Astrocyte (in vitro differentiated cells and primary cell): ENCODE data around the gene ANKRD44. TPM values are rescaled to one million over a fixed set of nuclear protein-coding genes. Genes with fewer than 3 reads are reported as not detected.

Experiments used
- DNase-seq: peaks from one replicate; pipeline ENCODE4 v3.0.0-alpha.2; 2010; ENCODE audit warnings: low read depth
- FAIRE-seq: peaks from 2 replicates; lab custom pipeline; 2011; peaks lifted over from hg19 to GRCh38; lab: Jason Lieb, UNC
- H2AFZ ChIP-seq: 2 replicates; pipeline ENCODE4 v1.6.0; 2012; ENCODE audit warnings: low read depth, low read length, inconsistent platforms
- H3K27ac ChIP-seq: 2 replicates; pipeline ENCODE4 v1.5.1; 2011; ENCODE audit warnings: low read depth, low read length, inconsistent platforms
- H3K27me3 ChIP-seq: 2 replicates; pipeline ENCODE4 v1.6.0; 2011; ENCODE audit warnings: low read length, inconsistent platforms; ENCODE audit not compliant: insufficient read depth
- H3K36me3 ChIP-seq: 2 replicates; pipeline ENCODE4 v1.5.1; 2011; ENCODE audit warnings: low read length, inconsistent platforms; ENCODE audit not compliant: insufficient read depth
- H3K4me1 ChIP-seq: 2 replicates; pipeline ENCODE4 v1.5.1; 2011; ENCODE audit warnings: low read length, inconsistent platforms; ENCODE audit not compliant: insufficient read depth
- H3K4me2 ChIP-seq: 2 replicates; pipeline ENCODE4 v1.6.0; 2012; ENCODE audit warnings: low read length, inconsistent platforms
- H3K4me3 ChIP-seq: 2 replicates; pipeline ENCODE4 v1.5.1; 2011; ENCODE audit warnings: low read depth, mild to moderate bottlenecking, low read length, inconsistent platforms; ENCODE audit not compliant: insufficient read depth
- H3K79me2 ChIP-seq: 2 replicates; pipeline ENCODE4 v1.6.0; 2012; ENCODE audit warnings: mild to moderate bottlenecking, low read length, inconsistent platforms; ENCODE audit not compliant: insufficient read depth
- H3K9ac ChIP-seq: 2 replicates; pipeline ENCODE4 v1.6.0; 2012; ENCODE audit warnings: mild to moderate bottlenecking, low read length, inconsistent platforms
- H3K9me3 ChIP-seq: 2 replicates; pipeline ENCODE4 v1.5.1; 2012; ENCODE audit warnings: low read depth, mild to moderate bottlenecking, low read length, inconsistent platforms; ENCODE audit not compliant: insufficient read depth
- H4K20me1 ChIP-seq: 2 replicates; pipeline ENCODE4 v1.6.0; 2012; ENCODE audit warnings: low read length, inconsistent platforms; ENCODE audit not compliant: insufficient read depth
- H3K27ac Mint-ChIP-seq: one replicate; pipeline ENCODE4 v1.8.0; 2021; ENCODE audit warnings: mild to moderate bottlenecking, mixed read lengths; ENCODE audit not compliant: unreplicated experiment
- H3K27me3 Mint-ChIP-seq: one replicate; pipeline ENCODE4 v1.8.0; 2021; ENCODE audit warnings: low read depth, mixed read lengths; ENCODE audit not compliant: unreplicated experiment
- H3K36me3 Mint-ChIP-seq: one replicate; pipeline ENCODE4 v1.8.0; 2021; ENCODE audit warnings: low read depth, mixed read lengths; ENCODE audit not compliant: unreplicated experiment
- H3K4me1 Mint-ChIP-seq: one replicate; pipeline ENCODE4 v1.8.0; 2021; ENCODE audit warnings: low read depth, mixed read lengths; ENCODE audit not compliant: unreplicated experiment
- H3K4me3 Mint-ChIP-seq: one replicate; pipeline ENCODE4 v1.8.0; 2021; ENCODE audit warnings: mild to moderate bottlenecking, moderate library complexity, mixed read lengths; ENCODE audit not compliant: unreplicated experiment
- H3K9me3 Mint-ChIP-seq: one replicate; pipeline ENCODE4 v1.8.0; 2021; ENCODE audit warnings: mild to moderate bottlenecking, mixed read lengths; ENCODE audit not compliant: unreplicated experiment
- EZH2 ChIP-seq: IDR thresholded peaks from 2 replicates; pipeline ENCODE4 v1.6.1; 2012; ENCODE audit warnings: mild to moderate bottlenecking, low read length, inconsistent platforms; ENCODE audit not compliant: insufficient read depth
- total RNA-seq: library from RNA; stranded (reverse); gene quantifications from 2 replicates; pipeline ENCODE4 v1.2.1, GENCODE V29; 2021
- TF ChIP-seq, protein P1 (sequence below): IDR thresholded peaks from 2 replicates; pipeline ENCODE4 v1.5.1; 2011; ENCODE audit warnings: low read depth, mild to moderate bottlenecking, inconsistent platforms, low read length, moderate library complexity; ENCODE audit not compliant: insufficient read depth

Gene ANKRD44
- total RNA-seq, 1 donor from 2014 or later, result 7.2 TPM

DNA sequence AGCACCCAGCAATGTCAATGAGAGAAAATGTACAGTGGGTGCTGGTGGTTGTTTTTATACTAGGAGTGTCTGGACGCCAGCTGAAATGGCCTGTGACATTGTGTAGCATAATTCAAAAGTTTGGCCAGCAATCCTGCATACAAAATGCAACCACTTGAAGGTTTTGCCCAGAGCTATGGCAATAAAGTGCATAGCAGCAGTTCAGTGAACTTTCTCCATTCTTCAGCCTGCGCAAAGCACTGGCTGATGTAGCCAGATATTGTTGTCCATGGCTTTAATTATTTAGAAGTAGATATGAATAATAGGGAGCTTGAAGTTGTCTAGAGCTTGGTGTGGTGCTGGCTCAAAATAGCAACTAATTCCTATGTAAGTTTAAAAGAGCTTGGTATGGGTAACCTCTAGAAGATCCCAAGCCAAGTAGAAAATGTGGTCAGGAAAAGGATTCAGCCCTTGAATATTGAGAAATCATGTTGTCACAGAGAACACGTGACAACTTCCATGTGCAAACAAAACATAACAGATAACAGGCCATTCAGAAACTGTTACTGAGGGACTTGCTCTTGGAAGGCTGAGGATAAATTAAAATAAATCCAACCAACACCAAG, 350.7 kb downstream of the ANKRD44 start:
- TF ChIP-seq, protein P1, sequence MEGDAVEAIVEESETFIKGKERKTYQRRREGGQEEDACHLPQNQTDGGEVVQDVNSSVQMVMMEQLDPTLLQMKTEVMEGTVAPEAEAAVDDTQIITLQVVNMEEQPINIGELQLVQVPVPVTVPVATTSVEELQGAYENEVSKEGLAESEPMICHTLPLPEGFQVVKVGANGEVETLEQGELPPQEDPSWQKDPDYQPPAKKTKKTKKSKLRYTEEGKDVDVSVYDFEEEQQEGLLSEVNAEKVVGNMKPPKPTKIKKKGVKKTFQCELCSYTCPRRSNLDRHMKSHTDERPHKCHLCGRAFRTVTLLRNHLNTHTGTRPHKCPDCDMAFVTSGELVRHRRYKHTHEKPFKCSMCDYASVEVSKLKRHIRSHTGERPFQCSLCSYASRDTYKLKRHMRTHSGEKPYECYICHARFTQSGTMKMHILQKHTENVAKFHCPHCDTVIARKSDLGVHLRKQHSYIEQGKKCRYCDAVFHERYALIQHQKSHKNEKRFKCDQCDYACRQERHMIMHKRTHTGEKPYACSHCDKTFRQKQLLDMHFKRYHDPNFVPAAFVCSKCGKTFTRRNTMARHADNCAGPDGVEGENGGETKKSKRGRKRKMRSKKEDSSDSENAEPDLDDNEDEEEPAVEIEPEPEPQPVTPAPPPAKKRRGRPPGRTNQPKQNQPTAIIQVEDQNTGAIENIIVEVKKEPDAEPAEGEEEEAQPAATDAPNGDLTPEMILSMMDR, result no peak
- TF ChIP-seq EZH2, result no peak
- FAIRE-seq, result no peak
- Mint-ChIP-seq H3K9me3 (no peaks in the 10 kb centered on the region), H3K4me1 (no peaks in the 10 kb centered on the region), H3K4me3 (no peak overlapping the region), H3K27ac (no peak overlapping the region), H3K27me3 (no peaks in the 10 kb centered on the region), H3K36me3 (no peaks in the 10 kb centered on the region)
- H4K20me1 ChIP-seq, result no peaks in the 10 kb centered on the region
- H3K9ac ChIP-seq, result no peak overlapping the region
- H3K79me2 ChIP-seq, result no peaks in the 10 kb centered on the region
- no peaks in the 10 kb centered on the region for H3K27me3 ChIP-seq
- DNase-seq, result no peak
- no peaks in the 10 kb centered on the region for H3K9me3 ChIP-seq
- H3K4me1 ChIP-seq, result no peaks in the 10 kb centered on the region
- no peak overlapping the region for H3K4me3 ChIP-seq
- no peaks in the 10 kb centered on the region for H3K36me3 ChIP-seq
- no peak overlapping the region for H3K4me2 ChIP-seq
- H2AFZ ChIP-seq, result no peak overlapping the region
- H3K27ac ChIP-seq, result no peak overlapping the region

GRCh38 chr2:196959281-196959680, 351.3 kb downstream of the ANKRD44 start:
- no peaks in the 10 kb centered on the region for H3K4me1 Mint-ChIP-seq

More at GRCh38 chr2:196959281-196959680, 351.3 kb downstream of the ANKRD44 start:
- H3K4me3 Mint-ChIP-seq, result no peak overlapping the region
- Histone ChIP-seq H4K20me1 (no peaks in the 10 kb centered on the region), H3K27me3 (no peaks in the 10 kb centered on the region), H3K27ac (no peak overlapping the region), H3K36me3 (no peaks in the 10 kb centered on the region), H3K9ac (no peak overlapping the region), H3K4me3 (no peak overlapping the region), H2AFZ (no peak overlapping the region), H3K4me2 (no peak overlapping the region), H3K4me1 (no peaks in the 10 kb centered on the region), H3K9me3 (no peaks in the 10 kb centered on the region), H3K79me2 (no peaks in the 10 kb centered on the region)
- DNase-seq, result no peak
- no peak for FAIRE-seq
- no peaks in the 10 kb centered on the region for H3K36me3 Mint-ChIP-seq
- no peaks in the 10 kb centered on the region for H3K27me3 Mint-ChIP-seq
- H3K27ac Mint-ChIP-seq, result no peak overlapping the region
- no peak for TF ChIP-seq EZH2
- TF ChIP-seq, protein P1, result no peak
- no peaks in the 10 kb centered on the region for H3K9me3 Mint-ChIP-seq
